ENCODE data around the gene SLC6A15.
A peak's percentile ranks its signal among the peaks of the same experiment; 100 is the strongest.

SLC6A15 gene

GRCh38 chr12:84874125-84874824 lies 38.3 kb downstream of the SLC6A15 start:
- peak in 1 of 2 experiments; percentile 77 for DNase-seq

- DNase-seq = no peak
Observed at GRCh38 chr12:84862186-84862585, 50.4 kb downstream of the SLC6A15 start.

GRCh38 chr12:84860718-84861117 lies 51.9 kb downstream of the SLC6A15 start:
- DNase-seq = no peak

GRCh38 chr12:84858796-84859195 lies 53.8 kb downstream of the SLC6A15 start:
- DNase-seq = no peak

GRCh38 chr12:84857525-84858208 lies 54.9 kb downstream of the SLC6A15 start:
- DNase-seq = no peak

GRCh38 chr12:84856156-84856900 lies 56.3 kb downstream of the SLC6A15 start:
- no peak for DNase-seq

GRCh38 chr12:84843593-84844144 lies 68.9 kb downstream of the SLC6A15 start:
- DNase-seq = no peak

GRCh38 chr12:84842406-84843013 lies 70.1 kb downstream of the SLC6A15 start:
- DNase-seq = peak in 1 of 2 experiments; percentile 64

GRCh38 chr12:84841591-84841990 lies 71.0 kb downstream of the SLC6A15 start:
- no peak for DNase-seq

GRCh38 chr12:84840356-84840755 lies 72.2 kb downstream of the SLC6A15 start:
- no peak for DNase-seq

- DNase-seq = no peak
Observed at GRCh38 chr12:84826925-84827324, 85.7 kb downstream of the SLC6A15 start.

GRCh38 chr12:84825149-84825548 lies 87.5 kb downstream of the SLC6A15 start:
- DNase-seq = no peak

GRCh38 chr12:84822525-84822924 lies 90.1 kb downstream of the SLC6A15 start:
- DNase-seq = no peak

- DNase-seq = no peak
Observed at GRCh38 chr12:84816916-84817695, 95.5 kb downstream of the SLC6A15 start.

GRCh38 chr12:84814664-84815245 lies 97.8 kb downstream of the SLC6A15 start:
- no peak for DNase-seq

- DNase-seq = no peak
Observed at GRCh38 chr12:84813780-84814663, 98.6 kb downstream of the SLC6A15 start.

- no peak for DNase-seq
Observed at GRCh38 chr12:84811291-84811690, 101.3 kb downstream of the SLC6A15 start.

GRCh38 chr12:84810611-84811010 lies 102.0 kb downstream of the SLC6A15 start:
- DNase-seq = no peak
